ENCODE data around the gene KRT14.

KRT14 gene

GRCh38 chr17:41534899-41535546 is 51.7 kb downstream of the KRT14 start:
- Mint-ChIP-seq H3K36me3 (peaks cover 1% of the 10 kb centered on the region), H3K27ac (no peak overlapping the region), H3K9me3 (peaks cover 1% of the 10 kb centered on the region), H3K4me1 (no peaks in the 10 kb centered on the region), H3K27me3 (peaks cover 34% of the 10 kb centered on the region), H3K4me3 (no peak overlapping the region)
- DNase-seq (ENCODE audit: low spot score in 2 of 2), result no peak
- no peak for ATAC-seq (ENCODE audit: low read depth)

GRCh38 chr17:41533613-41534012 is 53.1 kb downstream of the KRT14 start:
- peaks cover 1% of the 10 kb centered on the region for H3K36me3 Mint-ChIP-seq
- no peak for DNase-seq (ENCODE audit: low spot score in 2 of 2)
- no peaks in the 10 kb centered on the region for H3K4me1 Mint-ChIP-seq
- no peak overlapping the region for H3K4me3 Mint-ChIP-seq
- H3K27me3 Mint-ChIP-seq, result peaks cover 43% of the 10 kb centered on the region
- H3K27ac Mint-ChIP-seq, result no peak overlapping the region
- no peak for ATAC-seq (ENCODE audit: low read depth)
- peaks cover 1% of the 10 kb centered on the region for H3K9me3 Mint-ChIP-seq

GRCh38 chr17:41532947-41533570 is 53.6 kb downstream of the KRT14 start:
- Mint-ChIP-seq H3K36me3 (peaks cover 1% of the 10 kb centered on the region), H3K4me3 (no peak overlapping the region), H3K27me3 (peaks cover 45% of the 10 kb centered on the region), H3K27ac (no peak overlapping the region), H3K4me1 (peaks cover 2% of the 10 kb centered on the region), H3K9me3 (peaks cover 1% of the 10 kb centered on the region)
- DNase-seq (ENCODE audit: low spot score in 2 of 2) (no peak), ATAC-seq (ENCODE audit: low read depth) (no peak)

Data from memory B cell (primary cell).